HepG2 (cell line): Measurements from ENCODE around the gene DEFB131B. TPM values are rescaled to one million over a fixed set of nuclear protein-coding genes. Genes with fewer than 3 reads are reported as not detected.

Experiments used
- AGO1 ChIP-seq: fragments of 200-400 bp; formaldehyde crosslinking; IDR thresholded peaks from 2 replicates; pipeline ENCODE4 v1.6.1; 2017; ENCODE audit warnings: mild to moderate bottlenecking, low read depth, low read length, moderate library complexity; ENCODE audit not compliant: poor library complexity, severe bottlenecking
- ARNT ChIP-seq: fragments of 450-650 bp; IDR thresholded peaks from 2 replicates; pipeline ENCODE4 v1.6.1; 2017
- ATF5 ChIP-seq: sonication (generic); formaldehyde crosslinking; IDR thresholded peaks from 2 replicates; pipeline ENCODE4 v1.4.0; 2020; ENCODE audit warnings: mild to moderate bottlenecking, low read depth, missing genetic modification reagents
- CHD2 ChIP-seq: IDR thresholded peaks from 2 replicates; pipeline ENCODE4 v1.6.1; 2011; ENCODE audit warnings: low read depth, low read length, improper control_type of control experiment
- EHMT2 ChIP-seq: fragments of 200-600 bp; sonication (generic); IDR thresholded peaks from 2 replicates; pipeline ENCODE4 v1.7.0; 2017; ENCODE audit warnings: antibody characterized with exemption, low read depth, low read length, borderline replicate concordance
- EP300 ChIP-seq, 3 experiments: sonication (generic) in 1 of 3; formaldehyde crosslinking in 1 of 3; IDR thresholded peaks; 2 replicates each; pipeline versions ENCODE4 v1.5.1 to v1.6.1; 2011 to 2020; ENCODE audit warnings: low read depth in 2 of 3, low read length in 2 of 3, borderline replicate concordance in 1 of 3, improper control_type of control experiment in 1 of 3, mild to moderate bottlenecking in 1 of 3, missing genetic modification reagents in 1 of 3, moderate library complexity in 1 of 3
- HBP1 ChIP-seq: IDR thresholded peaks from 2 replicates; pipeline ENCODE4 v1.6.1; 2016; ENCODE audit warnings: low read depth, control low read depth
- IKZF5 ChIP-seq: IDR thresholded peaks from 2 replicates; pipeline ENCODE4 v1.6.1; 2018; ENCODE audit warnings: missing genetic modification reagents, mild to moderate bottlenecking, missing compliant biosample characterization
- LCORL ChIP-seq, 2 experiments: fragments of 450-650 bp in 1 of 2; sonication (generic) in 1 of 2; formaldehyde crosslinking in 1 of 2; IDR thresholded peaks; 2 replicates each; pipeline versions ENCODE4 v1.5.0 to v1.6.1; 2017 to 2020; ENCODE audit warnings: antibody characterized with exemption in 1 of 2, missing genetic modification reagents in 1 of 2
- MED1 ChIP-seq: sonication (generic); formaldehyde crosslinking; IDR thresholded peaks from 2 replicates; pipeline ENCODE4 v1.4.0; 2020; ENCODE audit warnings: missing genetic modification reagents
- MED8 ChIP-seq: sonication (generic); formaldehyde crosslinking; IDR thresholded peaks from 2 replicates; pipeline ENCODE4 v1.8.1; 2023; ENCODE audit warnings: mild to moderate bottlenecking, missing genetic modification reagents; ENCODE audit not compliant: insufficient replicate concordance
- MIXL1 ChIP-seq: IDR thresholded peaks from 2 replicates; pipeline ENCODE4 v1.6.1; 2016
- PTBP1 ChIP-seq: fragments of 200-400 bp; formaldehyde crosslinking; IDR thresholded peaks from 2 replicates; pipeline ENCODE4 v1.6.1; 2018; ENCODE audit warnings: low read length, low read depth; ENCODE audit not compliant: poor library complexity, severe bottlenecking
- RBAK ChIP-seq: sonication (generic); formaldehyde crosslinking; IDR thresholded peaks from 2 replicates; pipeline ENCODE4 v1.5.1; 2020; ENCODE audit warnings: mild to moderate bottlenecking, missing genetic modification reagents
- SP140L ChIP-seq: sonication (generic); formaldehyde crosslinking; IDR thresholded peaks from 2 replicates; pipeline ENCODE4 v1.4.0; 2020; ENCODE audit warnings: missing genetic modification reagents, borderline replicate concordance
- TP53 ChIP-seq: sonication (generic); formaldehyde crosslinking; conservative IDR thresholded peaks from 2 replicates; pipeline ENCODE4 v1.4.0; 2020; ENCODE audit warnings: missing genetic modification reagents
- ZBTB42 ChIP-seq: sonication (generic); formaldehyde crosslinking; IDR thresholded peaks from 2 replicates; pipeline ENCODE4 v1.5.0; 2020; ENCODE audit warnings: mild to moderate bottlenecking, missing genetic modification reagents
- ZFP37 ChIP-seq: sonication (generic); formaldehyde crosslinking; IDR thresholded peaks from 2 replicates; pipeline ENCODE4 v1.4.0; 2020; ENCODE audit warnings: missing genetic modification reagents, borderline replicate concordance
- ZKSCAN8 ChIP-seq: IDR thresholded peaks from 2 replicates; pipeline ENCODE4 v1.6.1; 2016; ENCODE audit warnings: borderline replicate concordance, missing genetic modification reagents, missing compliant biosample characterization
- ZNF589 ChIP-seq: sonication (generic); formaldehyde crosslinking; conservative IDR thresholded peaks from 2 replicates; pipeline ENCODE4 v1.8.0; 2022; ENCODE audit warnings: mild to moderate bottlenecking, moderate library complexity, missing genetic modification reagents
- ZNF75D ChIP-seq: sonication (generic); formaldehyde crosslinking; IDR thresholded peaks from 2 replicates; pipeline ENCODE4 v1.8.1; 2023; ENCODE audit warnings: missing genetic modification reagents, mild to moderate bottlenecking, borderline replicate concordance
- ZNF788 ChIP-seq: sonication (generic); formaldehyde crosslinking; IDR thresholded peaks from 2 replicates; pipeline ENCODE4 v1.5.0; 2020; ENCODE audit warnings: mild to moderate bottlenecking, missing genetic modification reagents, borderline replicate concordance
- ZSCAN20 ChIP-seq: sonication (generic); formaldehyde crosslinking; IDR thresholded peaks from 2 replicates; pipeline ENCODE4 v1.4.0; 2020; ENCODE audit warnings: missing genetic modification reagents, mild to moderate bottlenecking, borderline replicate concordance
- polyA plus RNA-seq, 8 experiments: library from polyadenylated mRNA; depleted of rRNA in 3 of 8; stranded (reverse) in 7 of 8; unstranded in 1 of 8; fragments of >200 nt; fragmentation: Illumina TruSeq in 4 of 8; extraction: Trizol in 4 of 8; gene quantifications; 2 replicates each; pipeline versions ENCODE4 v1.2.1 to v1.2.3, GENCODE V29; 2011 to 2016; ENCODE audit warnings: low read depth in 4 of 8, missing spikeins in 1 of 8, mixed read lengths in 1 of 8; ENCODE audit not compliant: insufficient read depth in 1 of 8
- total RNA-seq, 5 experiments: library from RNA; depleted of rRNA; stranded (reverse); fragments of >200 nt; fragmentation: Illumina TruSeq; extraction: Trizol; gene quantifications; 2 replicates each; pipeline ENCODE4 v1.2.3, GENCODE V29; 2016; ENCODE audit warnings: low read depth in 1 of 5
- TF ChIP-seq, protein P1 (sequence below): sonication (generic); formaldehyde crosslinking; IDR thresholded peaks from 2 replicates; pipeline ENCODE4 v1.4.0; 2020; ENCODE audit warnings: mild to moderate bottlenecking, missing genetic modification reagents
- TF ChIP-seq, protein P2 (sequence below): sonication (generic); formaldehyde crosslinking; conservative IDR thresholded peaks from 2 replicates; pipeline ENCODE4 v1.4.0; 2020; ENCODE audit warnings: missing genetic modification reagents

Gene DEFB131B
- total and polyA plus RNA-seq, 2 of the 13 experiments (the other 11 are each of a cell fraction or from before 2014, with no cell fraction given) = not detected

DNA sequence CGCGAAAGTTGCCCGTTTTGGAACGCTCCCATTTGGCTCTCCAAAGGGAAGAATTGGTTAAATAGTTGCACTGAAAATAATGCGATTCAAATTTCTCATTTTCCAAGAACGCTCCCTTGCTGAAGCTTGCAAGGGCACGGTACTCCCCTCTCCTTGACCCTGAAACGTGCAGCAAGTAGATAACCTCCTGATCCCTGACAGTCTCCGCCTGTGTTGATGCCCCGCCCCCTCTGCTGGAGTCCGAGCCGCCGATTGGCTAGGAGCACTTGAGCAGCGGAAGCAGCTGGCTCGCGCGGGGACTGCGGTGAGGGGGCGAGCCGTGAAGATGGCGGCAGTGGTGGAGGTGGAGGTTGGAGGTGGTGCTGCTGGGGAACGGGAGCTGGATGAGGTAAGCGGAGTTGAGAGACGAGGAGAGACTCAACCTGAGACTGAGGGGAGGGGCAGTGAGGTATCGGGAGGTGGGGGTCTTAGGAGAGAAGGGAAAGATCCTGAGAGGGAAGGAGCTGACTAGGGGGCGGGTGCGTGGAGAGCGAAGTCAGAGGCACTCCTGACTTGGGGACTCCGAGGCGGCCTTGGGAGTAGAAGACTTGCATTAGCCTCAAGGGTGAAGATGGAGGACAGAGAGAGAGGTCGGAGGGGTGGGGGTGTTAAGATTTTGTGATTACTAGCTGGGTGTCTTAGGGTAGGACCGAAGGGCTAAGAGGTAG is 50.6 kb downstream of the DEFB131B start, which contains the start of gene RNF121 (continued):
- TF ChIP-seq ATF5 (CRISPR knock-in tag) = no peak
- peak; percentile 10; the same call in 1 of the 2 replicates for TF ChIP-seq MED1 (CRISPR knock-in tag)
- peak; percentile 84 for TF ChIP-seq CHD2
- TF ChIP-seq LCORL (IDR thresholded peaks at IDR 0.05) = no peak
- no peak for TF ChIP-seq LCORL (CRISPR knock-in tag; IDR thresholded peaks at IDR 0.05)
- no peak for TF ChIP-seq PTBP1
- peak; percentile 76; the same call in 1 of the 2 replicates for TF ChIP-seq ZNF589
- TF ChIP-seq ZKSCAN8 (CRISPR knock-in tag) = peak; percentile 70; the same call in 1 of the 2 replicates
- TF ChIP-seq SP140L = no peak
- no peak for TF ChIP-seq RBAK (CRISPR knock-in tag)
- TF ChIP-seq ARNT = no peak
- no peak for TF ChIP-seq ZFP37
- no peak for TF ChIP-seq EP300 (IDR thresholded peaks at IDR 0.05; ENCODE audit: low read depth in 2 of 2, low read length in 2 of 2)
- no peak for TF ChIP-seq EP300 (CRISPR knock-in tag; IDR thresholded peaks at IDR 0.05; ENCODE audit: borderline replicate concordance)
- TF ChIP-seq IKZF5 = no peak
- no peak for TF ChIP-seq AGO1
- no peak for TF ChIP-seq MED8 (CRISPR knock-in tag)
- TF ChIP-seq EHMT2 = no peak
- TF ChIP-seq, protein P1, sequence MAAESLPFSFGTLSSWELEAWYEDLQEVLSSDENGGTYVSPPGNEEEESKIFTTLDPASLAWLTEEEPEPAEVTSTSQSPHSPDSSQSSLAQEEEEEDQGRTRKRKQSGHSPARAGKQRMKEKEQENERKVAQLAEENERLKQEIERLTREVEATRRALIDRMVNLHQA = no peak
- no peak for TF ChIP-seq ZBTB42
- 0 out of 2 replicates have a peak, but pooled peaks have one; percentile 58 for TF ChIP-seq ZNF788
- no peak for TF ChIP-seq TP53
- TF ChIP-seq, protein P2, sequence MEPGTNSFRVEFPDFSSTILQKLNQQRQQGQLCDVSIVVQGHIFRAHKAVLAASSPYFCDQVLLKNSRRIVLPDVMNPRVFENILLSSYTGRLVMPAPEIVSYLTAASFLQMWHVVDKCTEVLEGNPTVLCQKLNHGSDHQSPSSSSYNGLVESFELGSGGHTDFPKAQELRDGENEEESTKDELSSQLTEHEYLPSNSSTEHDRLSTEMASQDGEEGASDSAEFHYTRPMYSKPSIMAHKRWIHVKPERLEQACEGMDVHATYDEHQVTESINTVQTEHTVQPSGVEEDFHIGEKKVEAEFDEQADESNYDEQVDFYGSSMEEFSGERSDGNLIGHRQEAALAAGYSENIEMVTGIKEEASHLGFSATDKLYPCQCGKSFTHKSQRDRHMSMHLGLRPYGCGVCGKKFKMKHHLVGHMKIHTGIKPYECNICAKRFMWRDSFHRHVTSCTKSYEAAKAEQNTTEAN = no peak
- TF ChIP-seq ZSCAN20 (CRISPR knock-in tag) = no peak
- TF ChIP-seq ZNF75D (CRISPR knock-in tag) = no peak
- TF ChIP-seq MIXL1 (CRISPR knock-in tag) = no peak
- TF ChIP-seq HBP1 = no peak
